HEK293 (cell line): ENCODE measurements around the gene E4F1.

Source experiments
- CTCF ChIA-PET: fragments of 350-600 bp; formaldehyde crosslinking; extraction: SDS; loops from one replicate; lab custom pipeline; 2021; ENCODE audit warnings: antibody characterized with exemption; lab: Yijun Ruan, JAX
- POLR2A ChIA-PET: fragments of 300-600 bp; formaldehyde crosslinking; extraction: SDS; loops from one replicate; lab custom pipeline; 2020; ENCODE audit warnings: antibody characterized with exemption, inconsistent platforms; lab: Yijun Ruan, JAX
- H3K27ac ChIP-seq: fragments of 200-500 bp; sonication (Bioruptor generic); 2 replicates; pipeline ENCODE4 v1.5.1; 2014; ENCODE audit warnings: low read depth, low read length, control low read depth, inconsistent platforms; ENCODE audit errors: extremely low read depth
- H3K36me3 ChIP-seq, 2 experiments: fragments of 200-500 bp in 1 of 2; sonication (Bioruptor generic) in 1 of 2; 1 replicate in 1 of 2; 2 replicates in 1 of 2; pipeline ENCODE4 v1.5.1; 2014 to 2017; ENCODE audit warnings: inconsistent platforms in 2 of 2, low read length in 2 of 2; ENCODE audit not compliant: control insufficient read depth in 2 of 2, insufficient read depth in 1 of 2
- H3K4me1 ChIP-seq: fragments of 200-500 bp; sonication (Bioruptor generic); 2 replicates; pipeline ENCODE4 v1.5.1; 2014; ENCODE audit warnings: mild to moderate bottlenecking, low read length, inconsistent platforms; ENCODE audit not compliant: control insufficient read depth, insufficient read depth
- H3K4me3 ChIP-seq: 2 replicates; pipeline ENCODE4 v1.5.1; 2011; ENCODE audit warnings: low read depth, mild to moderate bottlenecking, control low read depth, low read length, moderate library complexity
- H3K9me3 ChIP-seq: fragments of 200-500 bp; sonication (Bioruptor generic); 2 replicates; pipeline ENCODE4 v1.5.1; 2014; ENCODE audit warnings: low read depth, low read length, inconsistent platforms; ENCODE audit not compliant: control insufficient read depth, insufficient read depth
- EGR2 ChIP-seq: fragments of 450-650 bp; formaldehyde crosslinking; IDR thresholded peaks from 2 replicates; pipeline ENCODE4 v1.5.1; 2016; ENCODE audit warnings: low read depth, missing biosample characterization, missing genetic modification characterization
- HOXC10 ChIP-seq: sonication (generic); formaldehyde crosslinking; IDR thresholded peaks from 2 replicates; pipeline ENCODE4 v1.8.1; 2023; ENCODE audit warnings: mild to moderate bottlenecking, missing genetic modification reagents
- KLF8 ChIP-seq: fragments of 450-650 bp; formaldehyde crosslinking; IDR thresholded peaks from 2 replicates; pipeline ENCODE4 v1.5.1; 2016; ENCODE audit warnings: missing biosample characterization, missing genetic modification characterization
- PRDM10 ChIP-seq: fragments of 450-650 bp; formaldehyde crosslinking; IDR thresholded peaks from 2 replicates; pipeline ENCODE4 v1.5.1; 2016; ENCODE audit warnings: missing biosample characterization, missing genetic modification characterization
- PRDM6 ChIP-seq: fragments of 450-650 bp; formaldehyde crosslinking; IDR thresholded peaks from 2 replicates; pipeline ENCODE4 v1.5.1; 2017; ENCODE audit warnings: missing biosample characterization, missing genetic modification characterization
- ZBTB17 ChIP-seq: fragments of 450-650 bp; formaldehyde crosslinking; IDR thresholded peaks from 2 replicates; pipeline ENCODE4 v1.5.1; 2016; ENCODE audit warnings: missing biosample characterization, missing genetic modification characterization
- ZBTB20 ChIP-seq: fragments of 450-650 bp; formaldehyde crosslinking; IDR thresholded peaks from 2 replicates; pipeline ENCODE4 v1.5.1; 2016; ENCODE audit warnings: missing biosample characterization, missing genetic modification characterization
- ZBTB21 ChIP-seq: fragments of 450-650 bp; formaldehyde crosslinking; IDR thresholded peaks from 2 replicates; pipeline ENCODE4 v1.5.1; 2017; ENCODE audit warnings: missing biosample characterization, missing genetic modification characterization
- ZBTB8A ChIP-seq: fragments of 450-650 bp; formaldehyde crosslinking; IDR thresholded peaks from 2 replicates; pipeline ENCODE4 v1.5.1; 2016; ENCODE audit warnings: missing biosample characterization, missing genetic modification characterization
- ZNF169 ChIP-seq: fragments of 450-650 bp; formaldehyde crosslinking; IDR thresholded peaks from 2 replicates; pipeline ENCODE4 v1.5.1; 2016; ENCODE audit warnings: missing biosample characterization, missing genetic modification characterization
- ZNF184 ChIP-seq: fragments of 450-650 bp; IDR thresholded peaks from 2 replicates; pipeline ENCODE4 v1.5.1; 2018; ENCODE audit warnings: missing biosample characterization, mild to moderate bottlenecking, missing genetic modification characterization
- ZNF2 ChIP-seq: fragments of 450-650 bp; formaldehyde crosslinking; IDR thresholded peaks from 2 replicates; pipeline ENCODE4 v1.5.1; 2016; ENCODE audit warnings: missing biosample characterization, missing genetic modification characterization
- ZNF202 ChIP-seq: fragments of 450-650 bp; formaldehyde crosslinking; IDR thresholded peaks from 2 replicates; pipeline ENCODE4 v1.5.1; 2016; ENCODE audit warnings: missing biosample characterization, missing genetic modification characterization, borderline replicate concordance
- ZNF223 ChIP-seq: fragments of 450-650 bp; formaldehyde crosslinking; IDR thresholded peaks from 2 replicates; pipeline ENCODE4 v1.5.1; 2016; ENCODE audit warnings: missing biosample characterization, missing genetic modification characterization
- ZNF292 ChIP-seq: fragments of 450-650 bp; formaldehyde crosslinking; IDR thresholded peaks from 2 replicates; pipeline ENCODE4 v1.5.1; 2016; ENCODE audit warnings: low read depth, missing biosample characterization, missing genetic modification characterization, borderline replicate concordance
- ZNF366 ChIP-seq: fragments of 450-650 bp; formaldehyde crosslinking; conservative IDR thresholded peaks from 2 replicates; pipeline ENCODE4 v1.5.1; 2016; ENCODE audit warnings: missing biosample characterization, missing genetic modification characterization
- ZNF37A ChIP-seq: fragments of 450-650 bp; IDR thresholded peaks from 2 replicates; pipeline ENCODE4 v1.5.1; 2018; ENCODE audit warnings: missing biosample characterization, missing genetic modification characterization
- ZNF433 ChIP-seq: fragments of 450-650 bp; formaldehyde crosslinking; IDR thresholded peaks from 2 replicates; pipeline ENCODE4 v1.5.1; 2016; ENCODE audit warnings: missing biosample characterization, missing genetic modification characterization, low read depth
- ZNF530 ChIP-seq: fragments of 450-650 bp; formaldehyde crosslinking; IDR thresholded peaks from 2 replicates; pipeline ENCODE4 v1.5.1; 2016; ENCODE audit warnings: low read depth, missing biosample characterization, missing genetic modification characterization
- ZNF548 ChIP-seq: fragments of 450-650 bp; formaldehyde crosslinking; IDR thresholded peaks from 2 replicates; pipeline ENCODE4 v1.5.1; 2016; ENCODE audit warnings: missing biosample characterization, missing genetic modification characterization
- ZNF600 ChIP-seq: fragments of 450-650 bp; formaldehyde crosslinking; IDR thresholded peaks from 2 replicates; pipeline ENCODE4 v1.5.1; 2016; ENCODE audit warnings: missing biosample characterization, missing genetic modification characterization
- ZNF654 ChIP-seq: fragments of 450-650 bp; formaldehyde crosslinking; IDR thresholded peaks from 2 replicates; pipeline ENCODE4 v1.5.1; 2016; ENCODE audit warnings: low read depth, missing biosample characterization, missing genetic modification characterization
- ZNF747 ChIP-seq: fragments of 450-650 bp; formaldehyde crosslinking; IDR thresholded peaks from 2 replicates; pipeline ENCODE4 v1.5.1; 2016; ENCODE audit warnings: missing biosample characterization, missing genetic modification characterization
- ZNF843 ChIP-seq: fragments of 450-650 bp; formaldehyde crosslinking; IDR thresholded peaks from 2 replicates; pipeline ENCODE4 v1.5.1; 2016; ENCODE audit warnings: missing biosample characterization, missing genetic modification characterization
- TF ChIP-seq, protein P1 (sequence below): fragments of 450-650 bp; formaldehyde crosslinking; IDR thresholded peaks from 2 replicates; pipeline ENCODE4 v1.5.1; 2017; ENCODE audit warnings: missing biosample characterization, missing genetic modification characterization
- TF ChIP-seq, protein P2 (sequence below): fragments of 450-650 bp; formaldehyde crosslinking; IDR thresholded peaks from 2 replicates; pipeline ENCODE4; 2016; ENCODE audit warnings: missing biosample characterization, missing genetic modification characterization
- TF ChIP-seq, protein P3 (sequence below): fragments of 450-650 bp; formaldehyde crosslinking; IDR thresholded peaks from 2 replicates; pipeline ENCODE4 v1.5.1; 2016; ENCODE audit warnings: missing biosample characterization, missing genetic modification characterization
- TF ChIP-seq, protein P4 (sequence below): fragments of 450-650 bp; formaldehyde crosslinking; IDR thresholded peaks from 2 replicates; pipeline ENCODE4 v1.5.1; 2016; ENCODE audit warnings: missing biosample characterization, missing genetic modification characterization

E4F1 gene

GRCh38 chr16:2252806-2253148 lies 29.4 kb downstream of the E4F1 start:
- POLR2A ChIA-PET: interaction anchor here (1.9 to 3.7 kb wide), 4 partner anchors 14 to 58 kb away, joined by 10 to 48 read pairs (median 14); partner anchors contain the start of gene DNASE1L2
- peaks cover 44 to 64% of the 10 kb centered on the region in 2 experiments for H3K36me3 ChIP-seq
- H3K9me3 ChIP-seq: no peaks in the 10 kb centered on the region
- H3K4me1 ChIP-seq: peaks cover 7% of the 10 kb centered on the region
- H3K4me3 ChIP-seq: no peak overlapping the region
- CTCF ChIA-PET: interaction anchor here (0.6 to 1.9 kb wide), 5 partner anchors 10 to 249 kb away, joined by 3 to 14 read pairs (median 3); no protein-coding TSS in a partner anchor
- H3K27ac ChIP-seq: peak overlapping the region; percentile 28; the same call in 1 of the 2 replicates
- TF ChIP-seq KLF8 (tag by site-specific recombination): 0 out of 2 replicates have a peak, but pooled peaks have one; percentile 11
- no peak for TF ChIP-seq ZNF202 (tag by site-specific recombination)
- no peak for TF ChIP-seq ZNF223 (tag by site-specific recombination)
- peak; percentile 92 for TF ChIP-seq ZNF600 (tag by site-specific recombination)
- no peak for TF ChIP-seq ZNF292
- no peak for TF ChIP-seq ZNF530 (tag by site-specific recombination)
- no peak for TF ChIP-seq EGR2 (tag by site-specific recombination)
- no peak for TF ChIP-seq HOXC10 (CRISPR knock-in tag)
- TF ChIP-seq ZNF433 (tag by site-specific recombination): no peak
- TF ChIP-seq, protein P1, sequence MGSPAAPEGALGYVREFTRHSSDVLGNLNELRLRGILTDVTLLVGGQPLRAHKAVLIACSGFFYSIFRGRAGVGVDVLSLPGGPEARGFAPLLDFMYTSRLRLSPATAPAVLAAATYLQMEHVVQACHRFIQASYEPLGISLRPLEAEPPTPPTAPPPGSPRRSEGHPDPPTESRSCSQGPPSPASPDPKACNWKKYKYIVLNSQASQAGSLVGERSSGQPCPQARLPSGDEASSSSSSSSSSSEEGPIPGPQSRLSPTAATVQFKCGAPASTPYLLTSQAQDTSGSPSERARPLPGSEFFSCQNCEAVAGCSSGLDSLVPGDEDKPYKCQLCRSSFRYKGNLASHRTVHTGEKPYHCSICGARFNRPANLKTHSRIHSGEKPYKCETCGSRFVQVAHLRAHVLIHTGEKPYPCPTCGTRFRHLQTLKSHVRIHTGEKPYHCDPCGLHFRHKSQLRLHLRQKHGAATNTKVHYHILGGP: no peak
- TF ChIP-seq, protein P2, sequence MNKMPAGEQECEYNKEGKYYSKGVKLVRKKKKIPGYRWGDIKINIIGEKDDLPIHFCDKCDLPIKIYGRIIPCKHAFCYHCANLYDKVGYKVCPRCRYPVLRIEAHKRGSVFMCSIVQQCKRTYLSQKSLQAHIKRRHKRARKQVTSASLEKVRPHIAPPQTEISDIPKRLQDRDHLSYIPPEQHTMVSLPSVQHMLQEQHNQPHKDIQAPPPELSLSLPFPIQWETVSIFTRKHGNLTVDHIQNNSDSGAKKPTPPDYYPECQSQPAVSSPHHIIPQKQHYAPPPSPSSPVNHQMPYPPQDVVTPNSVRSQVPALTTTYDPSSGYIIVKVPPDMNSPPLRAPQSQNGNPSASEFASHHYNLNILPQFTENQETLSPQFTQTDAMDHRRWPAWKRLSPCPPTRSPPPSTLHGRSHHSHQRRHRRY (tag by site-specific recombination): no peak
- TF ChIP-seq ZNF548 (tag by site-specific recombination): no peak
- no peak for TF ChIP-seq PRDM10 (tag by site-specific recombination)
- TF ChIP-seq ZNF654 (tag by site-specific recombination): no peak
- TF ChIP-seq ZBTB21: no peak
- no peak for TF ChIP-seq ZNF843 (tag by site-specific recombination)
- no peak for TF ChIP-seq ZNF169
- no peak for TF ChIP-seq ZNF184 (tag by site-specific recombination)
- no peak for TF ChIP-seq ZNF747 (tag by site-specific recombination)
- TF ChIP-seq ZNF37A (tag by site-specific recombination): no peak
- TF ChIP-seq ZNF2 (tag by site-specific recombination): no peak
- TF ChIP-seq PRDM6 (tag by site-specific recombination): no peak
- TF ChIP-seq, protein P3, sequence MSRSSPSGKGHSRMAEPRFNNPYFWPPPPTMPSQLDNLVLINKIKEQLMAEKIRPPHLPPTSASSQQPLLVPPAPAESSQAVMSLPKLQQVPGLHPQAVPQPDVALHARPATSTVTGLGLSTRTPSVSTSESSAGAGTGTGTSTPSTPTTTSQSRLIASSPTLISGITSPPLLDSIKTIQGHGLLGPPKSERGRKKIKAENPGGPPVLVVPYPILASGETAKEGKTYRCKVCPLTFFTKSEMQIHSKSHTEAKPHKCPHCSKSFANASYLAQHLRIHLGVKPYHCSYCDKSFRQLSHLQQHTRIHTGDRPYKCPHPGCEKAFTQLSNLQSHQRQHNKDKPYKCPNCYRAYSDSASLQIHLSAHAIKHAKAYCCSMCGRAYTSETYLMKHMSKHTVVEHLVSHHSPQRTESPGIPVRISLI (tag by site-specific recombination): no peak
- peak; percentile 41 for TF ChIP-seq ZBTB17 (tag by site-specific recombination)
- TF ChIP-seq, protein P4, sequence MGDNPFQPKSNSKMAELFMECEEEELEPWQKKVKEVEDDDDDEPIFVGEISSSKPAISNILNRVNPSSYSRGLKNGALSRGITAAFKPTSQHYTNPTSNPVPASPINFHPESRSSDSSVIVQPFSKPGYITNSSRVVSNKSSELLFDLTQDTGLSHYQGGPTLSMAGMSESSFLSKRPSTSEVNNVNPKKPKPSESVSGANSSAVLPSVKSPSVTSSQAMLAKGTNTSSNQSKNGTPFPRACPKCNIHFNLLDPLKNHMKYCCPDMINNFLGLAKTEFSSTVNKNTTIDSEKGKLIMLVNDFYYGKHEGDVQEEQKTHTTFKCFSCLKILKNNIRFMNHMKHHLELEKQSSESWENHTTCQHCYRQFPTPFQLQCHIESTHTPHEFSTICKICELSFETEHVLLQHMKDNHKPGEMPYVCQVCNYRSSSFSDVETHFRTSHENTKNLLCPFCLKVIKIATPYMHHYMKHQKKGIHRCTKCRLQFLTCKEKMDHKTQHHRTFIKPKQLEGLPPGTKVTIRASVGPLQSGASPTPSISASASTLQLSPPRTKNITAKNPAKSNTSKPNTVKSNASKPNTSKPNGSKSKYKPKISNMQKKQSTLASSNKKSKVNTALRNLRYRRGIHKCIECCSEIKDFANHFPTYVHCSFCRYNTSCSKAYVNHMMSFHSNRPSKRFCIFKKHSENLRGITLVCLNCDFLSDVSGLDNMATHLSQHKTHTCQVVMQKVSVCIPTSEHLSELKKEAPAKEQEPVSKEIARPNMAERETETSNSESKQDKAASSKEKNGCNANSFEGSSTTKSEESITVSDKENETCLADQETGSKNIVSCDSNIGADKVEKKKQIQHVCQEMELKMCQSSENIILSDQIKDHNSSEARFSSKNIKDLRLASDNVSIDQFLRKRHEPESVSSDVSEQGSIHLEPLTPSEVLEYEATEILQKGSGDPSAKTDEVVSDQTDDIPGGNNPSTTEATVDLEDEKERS (tag by site-specific recombination): no peak
- peak; percentile 17; the same call in 1 of the 2 replicates for TF ChIP-seq ZBTB20 (tag by site-specific recombination)
- TF ChIP-seq ZBTB8A: no peak
- TF ChIP-seq ZNF366 (tag by site-specific recombination): peak; percentile 38; the same call in 1 of the 2 replicates
